Uterus (tissue), 2 donors: ENCODE data around the gene MTF1.

Source experiments
- POLR2A ChIP-seq, 2 donors: fragments of 450-650 bp; IDR thresholded peaks; one replicate each; pipeline ENCODE4 v1.6.1; 2016; ENCODE audit warnings: antibody characterized with exemption in 2 of 2, mild to moderate bottlenecking in 1 of 2, moderate library complexity in 1 of 2
- TF ChIP-seq, protein P1 (sequence below), 4 experiments: fragments of 200-600 bp in 2 of 4; fragments of 450-650 bp in 2 of 4; sonication (generic) in 2 of 4; IDR thresholded peaks; one replicate each; pipeline ENCODE4 v1.5.1; 2016 to 2019; ENCODE audit warnings: antibody characterized with exemption in 4 of 4, mild to moderate bottlenecking in 2 of 4, moderate library complexity in 1 of 4

DNA sequence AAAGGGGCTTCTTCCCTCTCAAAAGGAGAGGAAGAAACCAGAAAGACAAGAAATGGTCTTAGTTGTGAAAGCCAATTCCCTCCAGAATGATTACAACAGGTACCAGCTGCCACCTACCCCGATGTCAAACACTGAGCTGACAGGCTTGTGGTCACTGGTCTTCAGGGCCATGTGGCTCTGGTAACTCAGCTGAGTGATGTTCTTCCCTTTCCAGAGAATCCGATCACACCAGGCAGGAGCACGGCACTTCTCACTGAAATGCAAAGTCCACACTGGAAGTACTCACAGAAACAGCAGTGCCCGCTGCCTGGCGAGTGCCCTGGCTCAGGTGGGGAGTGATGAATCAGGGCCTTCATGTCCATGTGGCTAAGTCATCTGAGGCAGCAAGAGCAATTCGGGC is 18.7 kb upstream of the MTF1 start:
- TF ChIP-seq, protein P1, sequence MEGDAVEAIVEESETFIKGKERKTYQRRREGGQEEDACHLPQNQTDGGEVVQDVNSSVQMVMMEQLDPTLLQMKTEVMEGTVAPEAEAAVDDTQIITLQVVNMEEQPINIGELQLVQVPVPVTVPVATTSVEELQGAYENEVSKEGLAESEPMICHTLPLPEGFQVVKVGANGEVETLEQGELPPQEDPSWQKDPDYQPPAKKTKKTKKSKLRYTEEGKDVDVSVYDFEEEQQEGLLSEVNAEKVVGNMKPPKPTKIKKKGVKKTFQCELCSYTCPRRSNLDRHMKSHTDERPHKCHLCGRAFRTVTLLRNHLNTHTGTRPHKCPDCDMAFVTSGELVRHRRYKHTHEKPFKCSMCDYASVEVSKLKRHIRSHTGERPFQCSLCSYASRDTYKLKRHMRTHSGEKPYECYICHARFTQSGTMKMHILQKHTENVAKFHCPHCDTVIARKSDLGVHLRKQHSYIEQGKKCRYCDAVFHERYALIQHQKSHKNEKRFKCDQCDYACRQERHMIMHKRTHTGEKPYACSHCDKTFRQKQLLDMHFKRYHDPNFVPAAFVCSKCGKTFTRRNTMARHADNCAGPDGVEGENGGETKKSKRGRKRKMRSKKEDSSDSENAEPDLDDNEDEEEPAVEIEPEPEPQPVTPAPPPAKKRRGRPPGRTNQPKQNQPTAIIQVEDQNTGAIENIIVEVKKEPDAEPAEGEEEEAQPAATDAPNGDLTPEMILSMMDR (IDR thresholded peaks at IDR 0.05), result no peak
- TF ChIP-seq POLR2A (IDR thresholded peaks at IDR 0.05), result no peak
